ENCODE results near the gene ASAP3.

The ASAP3 gene

DNA sequence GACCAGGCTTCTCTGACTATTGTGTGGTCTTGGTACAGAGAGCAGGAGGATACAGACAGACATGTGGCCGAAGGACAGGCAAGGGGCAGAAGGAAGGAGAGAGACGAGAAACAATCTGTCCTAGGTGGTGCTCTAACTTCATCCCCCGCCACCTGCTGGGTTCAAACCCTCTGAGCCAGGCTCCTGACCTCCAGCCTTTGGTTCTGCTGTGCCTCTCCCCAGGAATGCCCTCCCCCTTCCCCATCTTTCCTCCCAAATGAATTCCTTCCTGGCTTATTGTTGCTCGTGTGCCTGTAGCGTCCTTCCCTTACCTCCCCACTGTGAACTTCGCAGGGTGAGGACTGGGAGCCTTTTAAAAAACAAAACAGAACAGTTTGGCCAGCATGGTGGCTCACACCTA, 64.8 kb downstream of the ASAP3 start:
- DNase-seq (ENCODE audit: extremely low spot score), result no peak
- ChIA-PET CTCF (no interaction called here), POLR2A (no interaction called here)
- TF ChIP-seq, protein P1, sequence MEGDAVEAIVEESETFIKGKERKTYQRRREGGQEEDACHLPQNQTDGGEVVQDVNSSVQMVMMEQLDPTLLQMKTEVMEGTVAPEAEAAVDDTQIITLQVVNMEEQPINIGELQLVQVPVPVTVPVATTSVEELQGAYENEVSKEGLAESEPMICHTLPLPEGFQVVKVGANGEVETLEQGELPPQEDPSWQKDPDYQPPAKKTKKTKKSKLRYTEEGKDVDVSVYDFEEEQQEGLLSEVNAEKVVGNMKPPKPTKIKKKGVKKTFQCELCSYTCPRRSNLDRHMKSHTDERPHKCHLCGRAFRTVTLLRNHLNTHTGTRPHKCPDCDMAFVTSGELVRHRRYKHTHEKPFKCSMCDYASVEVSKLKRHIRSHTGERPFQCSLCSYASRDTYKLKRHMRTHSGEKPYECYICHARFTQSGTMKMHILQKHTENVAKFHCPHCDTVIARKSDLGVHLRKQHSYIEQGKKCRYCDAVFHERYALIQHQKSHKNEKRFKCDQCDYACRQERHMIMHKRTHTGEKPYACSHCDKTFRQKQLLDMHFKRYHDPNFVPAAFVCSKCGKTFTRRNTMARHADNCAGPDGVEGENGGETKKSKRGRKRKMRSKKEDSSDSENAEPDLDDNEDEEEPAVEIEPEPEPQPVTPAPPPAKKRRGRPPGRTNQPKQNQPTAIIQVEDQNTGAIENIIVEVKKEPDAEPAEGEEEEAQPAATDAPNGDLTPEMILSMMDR (IDR thresholded peaks at IDR 0.05; ENCODE audit: control extremely low read depth, extremely low read depth, low read depth, missing control alignments), result no peak

DNA sequence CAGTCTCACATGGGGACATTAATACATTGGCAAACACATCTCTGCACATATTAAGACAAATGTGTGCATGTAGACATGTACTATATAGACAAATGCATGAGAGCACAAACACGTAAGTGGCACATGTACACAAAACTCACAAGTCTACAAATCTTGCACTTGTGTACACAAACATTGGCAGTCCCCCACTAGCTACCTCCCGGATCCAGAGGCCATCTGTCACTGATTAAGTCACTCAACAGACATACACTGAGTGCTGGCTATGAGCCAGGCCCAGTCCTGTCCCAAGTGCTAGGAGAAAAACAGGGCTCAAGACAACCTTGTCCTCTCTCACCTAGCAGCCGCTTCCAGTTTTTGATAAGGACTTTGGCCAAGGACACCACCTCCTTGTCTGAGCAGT, 66.4 kb downstream of the ASAP3 start:
- ChIA-PET CTCF (interaction anchor here (1.3 to 2.2 kb wide), 2 partner anchors 14 to 16 kb away, joined by 3 to 13 read pairs; no protein-coding TSS in a partner anchor), POLR2A (no interaction called here)
- DNase-seq (ENCODE audit: extremely low spot score), result no peak
- TF ChIP-seq, protein P1 (IDR thresholded peaks at IDR 0.05; ENCODE audit: control extremely low read depth, extremely low read depth, low read depth, missing control alignments), result no peak

DNA sequence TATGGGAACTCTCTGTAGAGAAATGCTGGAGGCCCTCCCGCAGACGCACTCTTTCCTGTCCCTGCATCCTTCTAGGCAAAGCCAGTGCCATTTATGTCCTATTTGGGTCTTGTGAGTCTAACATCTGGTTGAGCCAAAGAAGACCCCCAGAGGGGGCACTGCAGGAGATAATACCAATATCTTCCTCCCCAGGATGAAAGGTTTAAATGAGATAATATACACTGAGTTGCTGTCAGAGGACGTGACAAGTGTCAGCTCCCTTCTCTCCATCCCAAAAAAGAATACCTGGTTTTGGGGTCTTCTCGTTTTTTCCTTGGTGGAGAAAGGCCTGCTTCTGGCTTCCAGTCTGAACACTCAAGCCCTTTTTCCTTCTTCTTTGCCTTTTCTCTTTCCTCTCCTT, 67.0 kb downstream of the ASAP3 start:
- no peak for DNase-seq (ENCODE audit: extremely low spot score)
- TF ChIP-seq, protein P1 (IDR thresholded peaks at IDR 0.05; ENCODE audit: control extremely low read depth, extremely low read depth, low read depth, missing control alignments), result no peak
- ChIA-PET POLR2A (interaction anchor here (0.5 kb wide), 1 partner anchor 474 kb away, joined by 3 read pairs; no protein-coding TSS in a partner anchor), CTCF (interaction anchor here (2.2 kb wide), 1 partner anchor 13 kb away, joined by 13 read pairs; no protein-coding TSS in a partner anchor)

DNA sequence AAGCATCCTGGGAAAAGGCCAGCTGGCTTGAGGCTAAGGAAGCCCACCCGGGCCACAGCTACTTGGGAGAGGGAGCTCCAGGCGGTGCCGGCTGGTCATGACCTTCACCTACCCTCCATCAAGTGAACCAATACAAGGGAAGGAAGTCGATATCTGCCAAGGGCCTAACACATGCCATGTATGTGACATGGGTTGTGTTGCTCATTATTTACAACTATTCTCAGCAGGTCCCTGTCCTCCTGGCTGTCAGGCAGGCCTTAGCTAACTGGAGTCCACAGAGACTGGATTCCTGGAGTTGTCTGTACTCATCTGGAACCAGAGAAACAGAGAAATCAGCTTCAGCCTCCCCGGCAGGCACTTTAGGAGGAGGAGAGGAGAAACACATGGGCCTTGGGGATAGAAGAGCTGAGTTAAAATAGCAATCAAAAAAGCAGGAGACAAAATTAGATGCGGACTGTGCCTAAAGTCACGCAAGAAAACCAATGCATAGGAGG, 75.1 kb downstream of the ASAP3 start:
- TF ChIP-seq, protein P1 (IDR thresholded peaks at IDR 0.05; ENCODE audit: control extremely low read depth, extremely low read depth, low read depth, missing control alignments), result no peak
- CTCF ChIA-PET, result no interaction called here
- no peak for DNase-seq (ENCODE audit: extremely low spot score)
- POLR2A ChIA-PET, result no interaction called here

DNA sequence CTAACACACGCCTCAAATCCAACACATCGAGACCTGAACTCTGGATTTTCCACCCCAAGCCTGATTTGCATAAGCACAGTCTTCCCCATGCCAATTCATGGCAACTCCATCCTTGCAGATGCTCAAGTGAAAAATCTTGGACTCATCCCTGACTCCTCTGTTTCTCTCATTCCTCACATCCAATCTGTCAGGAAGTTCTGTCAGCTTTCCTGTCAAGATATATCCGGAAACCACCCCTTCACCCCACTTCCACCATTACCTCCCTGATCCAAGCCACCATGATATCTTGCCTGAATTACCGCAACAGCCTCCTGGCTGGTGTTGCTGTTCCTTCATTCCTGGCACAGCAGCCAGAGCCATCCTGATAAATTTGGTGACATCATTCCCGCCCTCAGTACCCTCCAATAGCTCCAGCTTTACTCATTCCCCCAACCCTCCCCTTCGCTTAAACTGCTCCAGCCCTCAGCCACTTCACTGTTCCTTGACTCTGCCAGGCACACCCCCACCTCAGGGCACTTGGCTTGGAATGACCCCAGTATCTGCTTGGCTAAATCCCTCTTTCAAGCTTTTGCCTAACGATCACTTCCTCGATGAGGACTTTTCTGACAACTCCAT, 76.9 kb downstream of the ASAP3 start:
- ChIA-PET POLR2A (no interaction called here), CTCF (interaction anchor here (0.8 kb wide), 1 partner anchor 13 kb away, joined by 3 read pairs; no protein-coding TSS in a partner anchor)
- TF ChIP-seq, protein P1 (IDR thresholded peaks at IDR 0.05; ENCODE audit: control extremely low read depth, extremely low read depth, low read depth, missing control alignments), result no peak
- no peak for DNase-seq (ENCODE audit: extremely low spot score)

DNA sequence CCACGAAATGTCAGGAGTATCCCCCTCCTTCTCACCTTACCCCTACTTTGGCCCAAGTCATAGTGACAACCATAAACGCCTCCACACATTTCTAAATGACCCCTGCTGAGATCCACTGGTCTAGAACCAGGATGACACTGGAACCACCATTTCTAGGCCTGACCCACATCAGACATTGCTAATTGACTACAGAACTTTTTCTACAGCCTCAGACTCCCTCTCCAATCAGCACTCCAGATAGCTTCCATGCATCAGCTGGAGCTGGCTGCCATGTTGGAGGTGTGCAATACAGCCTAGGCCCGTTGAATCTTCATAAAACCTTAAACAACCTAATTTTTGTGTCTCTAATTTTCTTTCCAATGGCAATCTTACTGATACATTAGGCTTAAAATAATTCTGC, 78.0 kb downstream of the ASAP3 start:
- ChIA-PET POLR2A (no interaction called here), CTCF (no interaction called here)
- no peak for DNase-seq (ENCODE audit: extremely low spot score)
- TF ChIP-seq, protein P1 (IDR thresholded peaks at IDR 0.05; ENCODE audit: control extremely low read depth, extremely low read depth, low read depth, missing control alignments), result no peak
